C4-2B (cell line): ENCODE results near the gene ANKRD31.
"Not testable (repeated sequence)": the region's sequence is repeated elsewhere in the genome, so short reads cannot be mapped to it uniquely, and the experiment has no call there.

Source experiments
- H3K27ac ChIP-seq: fragments of 450-650 bp; 2 replicates; pipeline ENCODE4 v1.5.1; 2017
- CTCF ChIP-seq: fragments of 450-650 bp; conservative IDR thresholded peaks from 2 replicates; pipeline ENCODE4 v1.5.1; 2017; ENCODE audit warnings: mild to moderate bottlenecking
- ZFX ChIP-seq: fragments of 450-650 bp; IDR thresholded peaks from 2 replicates; pipeline ENCODE4 v1.6.1; 2017

ANKRD31 gene

DNA sequence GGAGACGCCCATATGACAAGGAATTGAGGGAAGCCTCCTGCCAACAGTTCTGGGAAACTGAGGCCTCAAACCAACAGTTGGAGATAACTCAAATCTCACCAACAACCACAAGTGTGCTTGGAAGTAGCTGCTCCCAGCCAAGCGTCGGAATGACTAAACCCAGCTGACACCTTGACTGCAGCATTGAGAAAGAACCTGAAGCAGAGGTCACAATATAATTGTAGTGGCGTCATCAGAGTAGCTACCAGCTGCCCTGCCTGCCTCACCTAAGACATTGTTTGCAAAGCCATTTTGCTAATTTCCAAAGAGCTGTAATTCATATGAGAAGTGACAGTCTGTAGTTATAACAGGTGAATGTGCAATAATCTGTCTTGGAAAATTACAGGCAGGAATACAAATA lies 40.8 kb upstream of the ANKRD31 start:
- TF ChIP-seq CTCF (no peak), ZFX (no peak)
- no peak overlapping the region for H3K27ac ChIP-seq

- no peak for TF ChIP-seq ZFX
- no peak for TF ChIP-seq CTCF
Observed at GRCh38 chr5:75275756-75276155, 39.1 kb upstream of the ANKRD31 start.

DNA sequence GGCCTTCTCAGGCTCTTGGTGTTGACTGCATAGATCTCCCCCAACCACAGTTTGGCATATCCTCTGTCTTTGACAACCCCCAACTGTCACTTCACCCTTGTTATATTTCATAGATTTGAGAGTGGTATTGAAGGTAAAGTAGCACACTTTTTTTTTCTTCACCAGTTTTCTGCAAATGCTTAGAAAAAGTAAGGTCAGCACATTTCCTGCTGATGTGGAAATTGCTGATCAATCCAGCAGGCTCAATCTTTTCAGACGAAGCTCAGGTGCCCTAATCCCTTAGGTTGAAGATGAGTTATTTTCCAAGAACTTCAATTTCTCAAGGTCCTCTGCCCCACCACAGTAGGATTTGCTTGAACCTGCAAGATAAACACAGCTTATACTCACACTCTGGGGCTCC lies 38.5 kb upstream of the ANKRD31 start:
- TF ChIP-seq ZFX = no peak
- TF ChIP-seq CTCF = no peak
- no peak overlapping the region for H3K27ac ChIP-seq

More at GRCh38 chr5:75275756-75276155, 39.1 kb upstream of the ANKRD31 start:
- H3K27ac ChIP-seq = no peak overlapping the region

DNA sequence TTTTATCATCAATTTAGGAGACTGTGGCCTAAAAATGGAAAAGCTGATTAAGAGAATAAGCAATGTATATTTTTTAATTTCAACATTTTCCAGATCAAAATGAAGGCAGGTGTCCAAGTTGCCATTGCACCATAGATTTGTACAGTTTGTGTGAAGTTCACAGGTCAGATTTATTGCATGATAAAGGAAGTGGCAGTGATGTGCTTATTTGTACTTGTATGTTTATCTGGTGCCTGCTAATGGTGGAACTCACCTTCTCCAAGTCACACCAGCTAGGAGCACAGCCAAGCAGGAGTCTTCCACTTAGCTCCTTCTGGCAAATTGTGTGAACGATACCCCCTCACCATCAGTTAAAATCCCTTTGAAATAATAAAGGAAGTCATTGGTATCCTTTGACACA lies 37.8 kb upstream of the ANKRD31 start:
- TF ChIP-seq CTCF = no peak
- TF ChIP-seq ZFX = no peak
- H3K27ac ChIP-seq = no peak overlapping the region

DNA sequence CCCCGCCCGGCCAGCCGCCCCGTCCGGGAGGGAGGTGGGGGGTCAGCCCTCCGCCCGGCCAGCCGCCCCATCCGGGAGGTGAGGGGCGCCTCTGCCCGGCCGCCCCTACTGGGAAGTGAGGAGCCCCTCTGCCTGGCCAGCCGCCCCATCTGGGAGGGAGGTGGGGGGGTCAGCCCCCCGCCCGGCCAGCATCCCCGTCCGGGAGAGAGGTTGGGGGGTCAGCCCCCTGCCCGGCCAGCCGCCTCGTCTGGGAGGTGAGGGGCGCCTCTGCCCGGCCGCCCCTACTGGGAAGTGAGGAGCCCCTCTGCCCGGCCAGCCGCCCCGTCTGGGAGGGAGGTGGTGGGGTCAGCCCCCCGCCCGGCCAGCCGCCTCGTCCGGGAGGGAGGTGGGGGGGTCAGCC lies 33.9 kb upstream of the ANKRD31 start:
- not testable (repeated sequence) for H3K27ac ChIP-seq

- TF ChIP-seq CTCF = peak; percentile 78
- no peak for TF ChIP-seq ZFX
- H3K27ac ChIP-seq = no peak overlapping the region
Observed at GRCh38 chr5:75265731-75266130, 29.1 kb upstream of the ANKRD31 start.

DNA sequence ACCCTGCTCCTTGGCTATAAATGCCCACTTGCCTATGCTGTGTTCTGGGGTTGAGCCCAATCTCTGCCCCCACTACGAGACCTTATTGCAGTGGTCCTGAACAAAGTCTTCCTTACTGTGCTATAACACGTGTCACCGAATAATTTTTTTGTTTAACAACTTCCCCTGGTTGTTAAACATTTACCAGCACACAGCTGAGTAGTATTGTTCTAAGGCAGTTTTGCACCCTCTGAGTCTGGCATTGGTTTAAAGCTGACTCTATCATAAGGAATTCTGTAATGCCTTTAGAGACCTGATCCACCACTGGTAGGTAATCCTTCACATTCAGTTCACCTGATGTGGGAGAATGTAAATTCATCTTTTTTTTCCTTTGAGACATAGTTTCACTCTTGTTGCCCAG lies 25.6 kb upstream of the ANKRD31 start:
- H3K27ac ChIP-seq = no peak overlapping the region
- TF ChIP-seq CTCF (no peak), ZFX (no peak)

DNA sequence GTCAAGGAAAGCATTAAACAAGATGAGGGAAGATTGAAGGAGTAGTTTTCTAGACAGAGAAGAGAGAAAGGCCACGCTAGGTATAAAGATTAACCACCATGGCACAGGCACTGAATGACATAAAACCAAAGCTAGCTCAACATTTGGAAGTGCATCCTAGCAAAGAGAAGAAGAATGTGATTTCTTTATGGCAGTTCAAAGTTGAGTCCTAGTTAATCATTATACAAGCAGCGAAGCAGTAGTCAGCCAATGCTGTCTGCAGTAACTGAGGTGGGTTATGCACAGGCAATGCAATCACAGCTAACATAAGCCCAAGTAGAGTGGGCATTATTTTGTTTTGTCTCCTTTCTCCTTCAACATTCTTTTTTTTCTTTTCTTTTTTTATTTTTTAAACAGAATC lies 24.0 kb upstream of the ANKRD31 start:
- H3K27ac ChIP-seq = no peak overlapping the region
- TF ChIP-seq CTCF (no peak), ZFX (no peak)

DNA sequence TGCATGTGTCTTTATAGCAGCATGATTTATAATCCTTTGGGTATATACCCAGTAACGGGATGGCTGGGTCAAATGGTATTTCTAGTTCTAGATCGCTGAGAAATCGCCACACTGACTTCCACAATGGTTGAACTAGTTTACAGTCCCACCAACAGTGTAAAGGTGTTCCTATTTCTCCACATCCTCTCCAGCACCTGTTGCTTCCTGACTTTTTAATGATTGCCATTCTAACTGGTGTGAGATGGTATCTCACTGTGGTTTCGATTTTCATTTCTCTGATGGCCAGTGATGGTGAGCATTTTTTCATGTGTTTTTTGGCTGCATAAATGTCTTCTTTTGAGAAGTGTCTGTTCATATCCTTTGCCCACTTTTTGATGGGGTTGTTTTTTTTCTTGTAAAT lies 13.8 kb upstream of the ANKRD31 start:
- not testable (repeated sequence) for H3K27ac ChIP-seq
